GM21786 (cell line): Measurements from ENCODE around the gene EXOC7.

Experiments
- ATAC-seq: cut with Tn5 transposase; IDR thresholded peaks from one replicate; pipeline ENCODE4 v1.9.1; 2021; ENCODE audit not compliant: unreplicated experiment

EXOC7 gene

GRCh38 chr17:76138896-76139752, 35.5 kb upstream of the EXOC7 start:
- ATAC-seq, result no peak

GRCh38 chr17:76138234-76138895, 34.8 kb upstream of the EXOC7 start:
- no peak for ATAC-seq

- ATAC-seq, result no peak
Observed at GRCh38 chr17:76137351-76138233, 34.0 kb upstream of the EXOC7 start.

GRCh38 chr17:76137001-76137350, 33.4 kb upstream of the EXOC7 start:
- no peak for ATAC-seq

- ATAC-seq, result no peak
Observed at GRCh38 chr17:76136276-76137000, 32.9 kb upstream of the EXOC7 start.

- no peak for ATAC-seq
Observed at GRCh38 chr17:76135810-76136188, 32.2 kb upstream of the EXOC7 start.

- no peak for ATAC-seq
Observed at GRCh38 chr17:76134911-76135809, 31.6 kb upstream of the EXOC7 start.

GRCh38 chr17:76132574-76133338, 29.2 kb upstream of the EXOC7 start:
- no peak for ATAC-seq

GRCh38 chr17:76131692-76132573, 28.3 kb upstream of the EXOC7 start:
- ATAC-seq, result no peak

GRCh38 chr17:76131051-76131691, 27.6 kb upstream of the EXOC7 start:
- ATAC-seq, result no peak

GRCh38 chr17:76130473-76130872, 26.9 kb upstream of the EXOC7 start:
- ATAC-seq, result no peak

GRCh38 chr17:76125922-76126321, 22.3 kb upstream of the EXOC7 start:
- ATAC-seq, result no peak

- no peak for ATAC-seq
Observed at GRCh38 chr17:76125391-76125675, 21.7 kb upstream of the EXOC7 start.

- ATAC-seq, result no peak
Observed at GRCh38 chr17:76124582-76125390, 21.2 kb upstream of the EXOC7 start.

- no peak for ATAC-seq
Observed at GRCh38 chr17:76123749-76124581, 20.4 kb upstream of the EXOC7 start.

GRCh38 chr17:76123191-76123499, 19.6 kb upstream of the EXOC7 start:
- ATAC-seq, result no peak
